Astrocyte of the spinal cord (primary cell): ENCODE measurements around the gene GPR156.

Experiments
- DNase-seq: peaks from one replicate; pipeline ENCODE4 v3.0.0; 2011; ENCODE audit warnings: low read depth, low spot score
- H3K4me3 ChIP-seq: 2 replicates; pipeline ENCODE4 v1.5.1; 2011; ENCODE audit warnings: low read depth, mild to moderate bottlenecking, low read length, moderate library complexity
- CTCF ChIP-seq: IDR thresholded peaks from 2 replicates; pipeline ENCODE4 v1.5.1; 2012; ENCODE audit warnings: low read depth, mild to moderate bottlenecking, low read length, inconsistent platforms
- in situ Hi-C: cut with HindIII; loops from 2 replicates; pipeline ENCODE4 v1.10.0; 2017; ENCODE audit warnings: low sequenced_read_pairs

The GPR156 gene

GRCh38 chr3:120192159-120192558 is 92.9 kb downstream of the GPR156 start:
- DNase-seq = no peak
- in situ Hi-C loops = no loop called here
- H3K4me3 ChIP-seq = no peak overlapping the region
- no peak for TF ChIP-seq CTCF

- in situ Hi-C loops = no loop called here
- no peak overlapping the region for H3K4me3 ChIP-seq
- DNase-seq = peak; percentile 52
- TF ChIP-seq CTCF = peak; percentile 46
These were observed 102.2 kb downstream of the GPR156 start for GRCh38 chr3:120182613-120183511.

GRCh38 chr3:120181632-120182031 is 103.4 kb downstream of the GPR156 start:
- no peak overlapping the region for H3K4me3 ChIP-seq
- TF ChIP-seq CTCF = no peak
- in situ Hi-C loops = no loop called here
- no peak for DNase-seq

- in situ Hi-C loops = no loop called here
- TF ChIP-seq CTCF = no peak
- DNase-seq = no peak
- no peak overlapping the region for H3K4me3 ChIP-seq
These were observed 104.2 kb downstream of the GPR156 start for GRCh38 chr3:120180731-120181412.

GRCh38 chr3:120177707-120178306 is 107.2 kb downstream of the GPR156 start:
- peak; percentile 12 for DNase-seq
- no peak overlapping the region for H3K4me3 ChIP-seq
- peak; percentile 10 for TF ChIP-seq CTCF
- in situ Hi-C loops = no loop called here

- in situ Hi-C loops = no loop called here
- H3K4me3 ChIP-seq = no peak overlapping the region
- TF ChIP-seq CTCF = peak; percentile 12
- DNase-seq = peak; percentile 76
These were observed 107.9 kb downstream of the GPR156 start for GRCh38 chr3:120177151-120177550.
